Amygdala (tissue), 56 donors: ENCODE data around the gene RSPH1.

Source experiments
- DNase-seq, 56 donors: peaks; one replicate each; lab custom pipeline; 2025; lab: John Stamatoyannopoulos, UW

Gene RSPH1

GRCh38 chr21:42496120-42496838 is at the start of gene RSPH1:
RSPH1 (minus strand) TSS chr21:42496224; CDS start chr21:42496186, 38 bp downstream.
- peak; percentile 87 to 100 (median 99) for DNase-seq

- DNase-seq = no peak
Measured at GRCh38 chr21:42545745-42546144, 49.7 kb upstream of the RSPH1 start.

GRCh38 chr21:42545317-42545716 is 49.3 kb upstream of the RSPH1 start:
- no peak for DNase-seq

DNA sequence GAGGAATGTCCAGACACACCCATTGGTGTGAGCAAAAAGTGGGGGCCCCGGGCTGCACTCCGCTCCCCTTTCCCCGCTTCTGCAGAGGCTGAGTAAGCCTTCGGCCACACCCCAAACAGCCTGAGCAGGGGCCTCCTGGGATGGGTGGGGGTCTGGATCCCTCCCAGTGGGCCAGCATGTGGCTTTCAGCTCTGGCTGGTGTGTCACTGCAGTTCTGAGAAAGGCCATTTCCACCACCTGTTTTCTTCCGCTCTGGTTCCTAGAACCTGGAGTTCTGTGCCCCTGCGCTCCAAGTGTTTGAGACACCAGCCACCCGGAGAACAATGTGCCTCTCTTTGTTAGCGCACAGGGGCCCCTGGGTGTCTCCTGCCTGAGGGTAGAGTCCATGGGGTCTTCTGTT is 48.5 kb upstream of the RSPH1 start:
- DNase-seq = no peak

GRCh38 chr21:42543106-42543847 is 47.3 kb upstream of the RSPH1 start:
- no peak for DNase-seq

DNA sequence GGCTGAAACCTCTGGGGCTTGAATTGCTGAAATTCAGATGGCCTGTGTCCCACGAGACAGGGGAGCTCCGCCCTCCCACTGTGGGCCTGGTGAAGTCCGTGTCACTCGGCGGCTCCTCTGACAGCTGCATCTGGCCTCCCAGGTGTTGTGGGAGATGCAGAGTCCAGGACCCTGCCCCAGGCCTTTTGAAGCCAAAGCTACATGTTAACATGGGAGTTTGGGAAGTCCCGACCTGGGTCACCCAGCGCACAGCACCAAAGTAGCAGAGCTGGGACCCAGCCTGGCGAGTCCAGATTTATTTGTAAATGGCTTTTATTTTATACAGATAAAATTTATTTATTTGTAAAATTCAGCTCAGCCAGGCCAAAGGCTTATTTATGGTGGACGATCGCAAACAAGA is 46.6 kb upstream of the RSPH1 start:
- no peak for DNase-seq

DNA sequence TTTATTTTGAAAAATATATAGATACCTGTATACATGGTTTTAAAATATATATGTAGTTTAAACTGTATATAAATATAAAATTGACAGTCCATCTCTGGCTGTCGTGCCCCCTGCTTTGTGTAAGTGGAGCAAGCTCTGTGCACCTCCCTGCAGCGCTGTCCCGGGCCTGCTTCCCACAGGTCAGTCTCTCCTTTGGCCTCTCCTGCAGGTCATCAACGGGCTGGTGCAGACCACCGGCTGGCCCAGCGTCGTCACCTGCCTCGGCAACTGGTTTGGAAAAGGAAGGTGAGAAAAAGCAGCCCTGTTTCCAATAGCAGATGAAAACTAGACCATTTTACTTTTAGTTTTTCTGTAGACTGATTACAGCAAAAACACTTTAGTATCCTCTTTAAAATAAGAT is 46.2 kb upstream of the RSPH1 start:
- no peak for DNase-seq

- no peak for DNase-seq
Measured at GRCh38 chr21:42541618-42542017, 45.6 kb upstream of the RSPH1 start.

GRCh38 chr21:42541174-42541573 is 45.1 kb upstream of the RSPH1 start:
- no peak for DNase-seq

DNA sequence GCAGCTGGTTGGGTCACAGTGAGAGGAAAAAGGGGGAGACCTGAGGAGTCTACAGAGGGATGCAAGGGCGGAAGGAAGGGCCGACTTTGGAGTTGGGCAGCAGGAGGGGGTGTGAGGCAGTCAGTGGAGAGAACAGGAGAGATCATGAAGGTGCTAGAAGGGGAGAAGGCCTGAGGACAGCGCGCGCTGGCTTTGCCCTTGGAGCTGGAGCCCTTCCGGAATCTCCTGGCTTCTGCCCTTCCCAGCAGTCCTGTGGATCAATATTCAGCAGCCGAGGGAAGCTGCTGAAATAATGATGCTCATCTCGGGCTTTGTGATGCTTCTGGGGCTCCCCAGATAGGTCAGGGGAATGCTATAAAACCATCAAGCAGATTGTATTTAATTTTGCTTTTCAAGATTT is 44.4 kb upstream of the RSPH1 start:
- DNase-seq = no peak

- no peak for DNase-seq
Measured at GRCh38 chr21:42539931-42540343, 43.9 kb upstream of the RSPH1 start.

GRCh38 chr21:42539342-42539741 is 43.3 kb upstream of the RSPH1 start:
- DNase-seq = no peak

DNA sequence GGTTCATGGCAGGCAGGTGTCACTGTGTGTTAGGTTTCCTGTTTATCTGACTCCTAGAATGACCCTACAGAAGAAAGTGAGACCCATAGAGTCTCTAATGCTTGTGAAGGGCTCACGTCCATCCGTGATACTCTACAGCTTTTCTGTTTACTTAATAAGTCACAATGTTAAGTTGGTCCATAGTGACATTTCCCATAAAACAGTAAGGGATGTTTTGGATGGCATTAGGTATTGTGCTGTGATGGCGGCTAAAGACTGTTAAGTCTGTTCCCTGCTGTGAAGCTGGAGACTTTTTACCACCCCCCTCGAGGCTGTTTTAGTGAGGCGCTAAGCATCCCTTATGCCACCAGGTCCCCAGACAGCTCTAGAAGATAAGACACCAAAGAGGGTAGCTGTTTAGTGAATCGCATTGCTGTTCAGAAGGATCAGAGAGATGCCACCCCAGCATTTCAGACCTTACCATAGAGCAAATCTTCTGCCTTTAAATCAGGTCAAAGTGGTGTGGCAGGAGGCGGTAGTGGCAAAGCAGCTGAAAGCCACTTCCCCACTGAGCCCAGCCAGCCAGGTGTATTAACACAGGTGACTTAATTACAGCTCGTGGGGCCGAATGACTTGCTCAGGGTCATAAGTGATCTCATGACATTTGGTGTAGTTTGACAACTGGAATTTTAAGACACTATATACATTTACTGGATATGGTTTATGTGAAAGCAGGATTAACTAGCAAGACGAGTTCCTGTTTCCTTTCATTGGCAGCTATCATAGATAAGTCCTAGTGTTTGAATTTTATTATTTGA is 42.7 kb upstream of the RSPH1 start:
- no peak for DNase-seq

DNA sequence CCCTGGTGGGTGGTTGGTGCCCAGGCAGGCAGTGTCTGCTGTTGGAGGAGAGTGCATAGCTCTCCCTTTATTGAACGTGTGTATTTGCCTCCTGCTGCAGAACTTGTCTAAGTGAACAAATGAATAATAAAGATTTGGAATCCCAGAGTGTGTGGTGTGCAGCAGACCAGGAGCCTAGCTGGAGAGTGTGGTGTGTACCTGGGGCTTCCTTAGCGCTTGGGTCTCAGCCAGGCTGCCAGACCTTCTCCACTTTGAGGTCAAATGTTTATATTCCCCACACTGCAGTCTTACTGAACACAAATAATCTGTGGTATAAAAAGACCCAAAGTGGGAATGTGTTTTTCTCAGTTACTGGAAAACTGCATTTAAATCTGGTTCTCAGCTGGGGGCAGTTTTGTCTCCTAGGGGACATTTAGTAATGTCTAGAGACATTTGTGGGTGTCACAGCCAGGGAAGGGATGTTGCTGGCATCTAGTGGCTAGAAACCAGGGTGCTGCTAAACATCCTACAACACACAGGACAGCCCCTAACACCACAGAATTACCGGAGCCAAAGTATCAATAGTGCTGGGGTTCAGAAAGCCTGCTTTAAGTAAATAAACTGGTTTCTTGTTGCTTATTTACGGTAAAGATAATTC is 41.2 kb upstream of the RSPH1 start:
- peak in 6 of 56 donors; percentile 15 to 41 (median 30) for DNase-seq

DNA sequence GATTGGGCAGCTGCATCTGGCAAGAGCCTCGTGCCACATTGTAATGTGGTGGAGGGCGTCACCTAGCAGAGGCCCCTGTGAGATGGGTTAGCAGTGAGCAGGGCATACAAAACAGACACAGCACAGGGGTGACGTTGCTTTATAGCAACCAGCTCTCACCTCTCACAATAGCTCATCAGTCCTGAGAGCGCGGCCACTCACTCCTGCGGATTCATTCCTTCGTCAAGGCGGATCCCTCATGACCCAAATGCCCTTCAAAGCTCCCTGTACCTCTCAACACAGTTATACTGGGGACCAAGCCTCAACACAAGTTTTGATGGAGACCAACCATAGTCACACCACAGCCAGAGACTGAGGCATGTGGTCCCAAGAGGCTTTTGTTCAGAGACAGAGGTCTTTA is 40.6 kb upstream of the RSPH1 start:
- no peak for DNase-seq

DNA sequence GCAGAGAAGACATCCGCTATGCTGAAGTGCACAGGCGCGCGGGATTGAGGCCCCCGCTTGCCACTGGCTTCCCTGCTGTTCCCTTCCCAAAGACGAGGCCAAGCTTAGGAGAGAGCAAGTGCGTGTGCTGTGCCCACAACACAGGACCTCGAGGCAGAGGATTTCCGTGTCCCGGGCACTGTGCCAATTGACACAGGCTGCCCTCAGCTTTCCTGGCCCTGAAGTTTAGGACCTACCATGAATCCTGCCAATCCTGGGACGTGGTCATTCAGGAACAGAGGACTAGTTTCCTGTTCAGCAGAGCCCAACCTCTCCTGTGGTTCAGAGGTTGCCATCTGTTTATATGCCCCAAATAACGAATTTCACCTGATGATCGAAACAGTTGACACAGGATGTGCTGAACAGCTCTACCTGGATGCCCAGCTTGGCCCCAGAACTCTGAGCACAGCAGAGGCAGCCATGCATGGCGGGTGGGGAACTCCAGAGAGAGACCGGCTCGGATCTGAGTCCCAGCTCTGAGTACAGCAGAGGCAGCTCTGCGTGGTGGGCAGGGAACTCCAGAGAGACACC is 39.7 kb upstream of the RSPH1 start:
- DNase-seq = no peak

DNA sequence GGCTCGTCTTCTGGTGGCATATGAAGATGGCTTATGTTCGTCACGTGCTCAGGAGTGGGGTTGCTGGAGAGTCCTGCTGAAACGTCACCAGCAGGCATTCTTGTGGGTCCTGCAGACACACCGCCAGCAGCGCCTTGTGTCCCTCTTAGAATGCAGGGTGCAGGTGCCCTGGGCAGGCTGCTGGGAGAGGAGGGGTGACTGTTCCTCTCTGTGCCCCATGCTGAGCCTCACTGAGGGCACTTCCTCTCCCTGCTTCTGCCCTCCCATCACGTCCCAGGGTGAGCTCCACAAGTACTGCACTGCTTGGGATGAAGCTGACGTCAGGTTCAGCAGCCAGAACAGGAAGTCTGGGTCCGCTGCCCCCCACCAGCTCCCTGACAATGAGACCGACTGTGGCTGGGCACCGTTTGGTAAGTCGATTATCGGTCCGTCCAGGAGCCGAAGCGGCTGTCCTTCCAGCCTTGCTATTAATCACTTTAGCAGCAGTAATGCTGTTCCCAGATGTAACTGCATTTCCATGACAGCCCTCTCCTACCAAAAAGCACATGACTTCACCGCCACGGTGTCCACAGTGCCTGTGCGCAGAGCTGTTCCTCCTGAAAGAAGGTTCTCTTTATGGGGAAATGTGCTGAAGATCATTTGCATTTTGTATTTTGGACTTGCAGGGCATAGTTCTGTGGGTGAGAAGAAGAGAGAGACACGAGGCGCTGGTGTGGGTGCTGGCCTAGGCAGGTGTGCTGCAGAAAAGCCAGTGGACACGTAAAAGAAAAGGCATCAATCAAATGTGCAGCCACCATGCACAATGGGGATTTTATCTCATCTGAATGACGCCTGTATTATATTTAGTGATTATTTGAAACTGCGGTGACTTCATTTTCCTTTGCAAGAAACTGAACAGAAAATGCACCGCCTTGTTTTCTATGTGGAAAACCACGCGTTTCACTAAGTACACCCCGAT is 38.7 kb upstream of the RSPH1 start:
- DNase-seq = peak in 4 of 56 donors; percentile 31 to 37 (median 34)

GRCh38 chr21:42533963-42534355 is 37.9 kb upstream of the RSPH1 start:
- DNase-seq = no peak

DNA sequence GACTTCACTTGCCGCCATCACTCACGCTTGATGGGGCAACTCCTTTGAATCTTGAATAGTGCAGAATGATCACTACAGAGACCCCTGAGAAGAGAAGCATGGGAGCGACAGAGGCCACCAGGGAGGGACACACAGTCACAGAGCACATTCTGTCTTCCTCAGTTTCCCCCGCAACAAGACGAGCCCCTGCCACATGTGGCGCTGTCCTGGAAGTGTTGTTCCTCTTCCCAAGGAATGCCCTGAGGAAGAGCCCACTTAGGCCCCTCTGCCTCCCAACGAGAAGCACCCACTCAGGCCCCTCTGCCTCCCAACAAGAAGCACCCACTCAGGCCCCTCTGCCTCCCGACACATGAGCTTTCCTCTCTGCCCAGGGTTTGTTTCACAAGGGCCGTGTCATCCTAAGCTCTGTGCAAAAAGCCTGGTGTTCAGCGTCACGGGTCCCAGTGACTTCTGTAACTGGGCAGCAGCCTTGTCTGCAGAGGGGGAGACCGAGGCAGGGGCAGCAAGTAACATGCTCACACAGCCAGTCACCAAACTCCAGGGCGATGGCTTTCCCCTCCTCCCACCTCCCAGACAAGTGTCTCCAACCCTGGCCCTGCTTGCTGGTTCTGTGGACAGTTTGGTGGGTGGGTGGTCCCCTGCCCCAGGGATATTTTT is 37.4 kb upstream of the RSPH1 start:
- DNase-seq = no peak
